SKM-1 treated with dmso at 0.1 percent for 144 hours (cell line): ENCODE data around the gene SLC35D1.
"Not testable (repeated sequence)": the region's sequence is repeated elsewhere in the genome, so short reads cannot be mapped to it uniquely, and the experiment has no call there.

Source experiments
- DNase-seq: peaks from one replicate; lab custom pipeline; 2025; ENCODE audit not compliant: unreplicated experiment; lab: John Stamatoyannopoulos, UW

Gene SLC35D1

DNA sequence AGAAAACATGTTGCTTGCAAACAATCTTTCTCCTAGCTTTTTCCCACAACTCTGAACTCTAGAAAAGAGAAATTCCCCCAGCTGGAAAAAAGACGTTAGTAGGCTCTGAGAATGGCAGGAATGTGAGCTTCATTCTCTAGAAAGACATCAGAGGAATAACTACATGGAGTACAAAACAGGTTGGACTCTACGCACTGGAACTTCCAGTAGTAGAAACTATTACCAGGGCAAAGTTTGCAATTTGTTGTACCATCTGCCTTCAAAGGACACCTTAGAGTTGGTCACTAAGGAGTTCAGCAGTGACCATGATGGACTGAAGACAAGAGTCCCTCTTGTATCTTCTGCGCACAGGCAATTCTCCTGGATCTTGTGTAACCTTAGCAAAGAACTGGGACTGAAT, 60.9 kb downstream of the SLC35D1 start:
- DNase-seq: no peak

DNA sequence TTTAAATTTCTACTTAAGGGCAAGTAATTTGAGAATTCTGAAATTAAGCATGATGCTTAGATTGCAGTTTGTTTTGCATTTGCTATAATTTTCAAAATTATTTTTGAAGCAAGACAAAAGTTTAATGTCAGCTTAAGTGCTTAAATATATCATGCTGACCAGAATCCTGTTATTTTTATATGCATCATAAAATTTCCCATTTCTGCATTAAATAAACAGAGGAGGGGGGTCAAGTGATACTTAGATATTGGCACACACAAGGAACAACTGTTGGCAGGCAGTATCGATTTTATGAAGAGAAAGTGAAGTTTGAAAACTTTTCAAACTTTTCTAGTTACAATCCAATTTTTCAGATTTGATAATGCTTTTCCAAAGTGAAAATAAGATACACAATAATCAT, 68.1 kb downstream of the SLC35D1 start:
- DNase-seq: no peak

DNA sequence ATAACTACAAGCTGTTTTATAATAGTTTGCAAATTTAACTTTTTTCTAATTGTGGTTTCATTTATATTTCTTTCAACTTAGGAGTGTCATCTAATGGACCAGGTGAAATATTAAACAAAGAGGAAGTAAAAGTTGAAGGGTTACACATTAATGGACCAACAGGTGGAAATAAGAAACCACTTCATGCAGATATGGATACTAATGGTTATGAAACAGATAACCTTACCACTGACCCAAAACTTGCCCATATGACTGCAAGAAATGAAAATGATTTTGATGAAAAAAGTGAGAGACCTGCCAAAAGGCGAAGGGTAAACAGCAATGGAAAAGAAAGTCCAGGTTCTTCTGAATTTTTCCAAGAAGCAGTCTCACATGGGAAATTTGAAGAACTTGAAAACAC, 69.5 kb downstream of the SLC35D1 start:
- no peak for DNase-seq

DNA sequence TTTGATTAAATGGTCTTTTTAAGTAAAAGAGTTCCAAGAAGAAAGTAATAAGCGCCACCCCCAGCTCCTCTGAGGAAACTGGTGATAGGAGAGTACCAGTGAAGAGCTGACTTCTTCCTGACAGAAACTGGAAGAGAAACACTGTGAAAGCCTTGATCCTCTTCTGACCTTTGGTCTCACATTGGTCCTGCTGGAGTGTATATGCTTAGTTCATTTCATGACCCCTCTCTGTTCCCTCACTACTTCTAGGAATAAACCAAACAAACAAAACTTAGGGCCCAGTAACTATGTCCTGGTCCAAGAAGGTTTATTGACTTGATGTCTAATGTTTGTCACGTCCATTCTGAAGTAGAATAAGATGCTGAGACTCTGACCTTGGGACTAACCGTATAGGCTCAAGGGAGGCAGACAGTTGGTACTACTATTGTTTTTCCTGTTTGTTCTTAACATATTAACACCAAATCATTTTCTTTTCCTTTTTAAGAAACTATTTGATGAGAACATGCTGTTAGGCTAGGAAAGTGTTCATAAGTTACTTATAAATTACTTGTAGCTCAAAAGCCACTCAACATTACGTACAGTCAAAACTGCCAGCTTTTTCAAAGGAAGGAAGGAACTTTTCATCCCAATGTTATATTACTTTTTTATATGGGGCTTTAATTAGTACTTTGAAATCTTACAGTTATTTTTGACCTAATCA, 71.2 kb downstream of the SLC35D1 start:
- no peak for DNase-seq

DNA sequence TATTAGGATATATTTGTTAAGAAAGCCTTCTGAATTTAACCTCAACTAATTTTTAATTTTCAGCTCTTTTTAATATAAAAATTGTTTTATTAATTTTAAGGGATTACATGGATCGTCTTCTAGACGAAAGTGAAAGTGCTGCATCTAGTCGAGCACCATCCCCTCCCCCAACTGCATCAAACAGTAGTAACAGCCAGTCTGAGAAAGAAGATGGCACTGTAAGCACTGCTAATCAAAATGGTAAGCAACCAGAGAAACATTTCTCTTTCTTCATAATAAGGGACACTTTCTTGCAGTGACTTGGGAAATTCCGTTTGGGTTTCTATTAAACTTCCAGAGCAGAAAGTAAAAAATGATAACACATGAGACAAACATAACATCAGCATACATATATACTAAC, 72.3 kb downstream of the SLC35D1 start:
- DNase-seq: no peak

DNA sequence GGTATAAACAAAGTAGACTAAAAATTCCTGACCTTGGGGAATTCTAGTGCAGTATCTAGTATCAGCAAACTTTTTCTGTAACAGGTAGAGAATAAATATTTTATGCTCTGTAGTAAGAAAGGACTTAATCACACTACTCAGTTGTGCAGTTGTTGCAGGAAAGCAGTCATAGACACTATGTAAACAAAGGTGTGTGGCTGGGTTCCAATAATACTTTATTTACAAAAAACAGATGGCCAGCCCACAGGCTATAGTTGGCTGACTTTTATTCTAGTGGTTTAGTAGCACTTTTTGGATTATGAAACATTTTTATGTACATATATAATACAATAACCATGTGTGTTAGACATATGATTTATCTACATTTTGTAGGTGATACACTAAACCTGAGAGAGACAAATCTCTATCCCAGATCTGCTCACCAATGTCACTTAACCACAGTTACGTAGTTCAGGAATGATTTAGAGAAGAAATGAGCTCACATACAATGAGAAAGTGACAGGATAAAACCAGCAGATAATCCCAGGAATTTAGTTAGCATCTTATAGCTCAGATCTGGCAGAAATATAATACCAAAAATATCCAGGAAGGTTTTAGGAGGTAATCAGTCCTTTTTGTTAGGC, 73.1 kb downstream of the SLC35D1 start:
- no peak for DNase-seq

DNA sequence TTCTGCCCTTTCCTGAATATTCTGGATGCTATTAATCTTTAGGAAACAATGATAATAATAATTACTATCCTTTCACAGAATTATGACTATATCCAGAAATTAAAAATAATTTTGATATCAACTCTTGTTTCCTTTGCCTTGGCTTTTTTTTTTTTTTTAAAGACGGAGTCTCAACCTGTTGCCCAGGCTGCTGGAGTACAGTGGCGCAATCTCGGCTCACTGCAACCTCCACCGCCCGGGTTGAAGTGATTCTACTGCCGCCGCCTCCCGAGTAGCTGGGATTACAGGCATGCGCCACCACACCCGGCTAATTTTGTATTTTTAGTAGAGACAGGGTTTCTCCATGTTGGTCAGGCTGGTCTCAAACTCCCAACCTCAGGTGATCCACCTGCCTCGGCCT, 74.3 kb downstream of the SLC35D1 start:
- not testable (repeated sequence) for DNase-seq

DNA sequence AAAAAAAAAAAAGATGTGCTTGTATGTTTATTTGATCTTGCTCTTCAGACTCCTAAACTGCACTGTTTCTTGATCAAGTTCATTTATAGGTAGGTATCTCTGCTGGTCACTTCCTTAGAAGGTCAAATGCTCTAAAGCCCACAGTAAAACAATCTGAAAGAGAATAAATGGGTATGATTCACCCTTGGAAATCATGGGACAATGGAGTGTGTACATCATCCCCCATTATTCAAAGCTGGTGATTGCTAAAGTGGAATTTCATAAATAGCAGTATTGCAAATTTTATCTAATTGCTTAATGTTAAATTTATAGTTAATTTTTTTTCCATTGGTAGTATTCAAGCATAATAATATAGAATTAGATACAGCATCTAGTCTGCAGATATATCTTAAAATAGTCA, 75.7 kb downstream of the SLC35D1 start:
- no peak for DNase-seq

DNA sequence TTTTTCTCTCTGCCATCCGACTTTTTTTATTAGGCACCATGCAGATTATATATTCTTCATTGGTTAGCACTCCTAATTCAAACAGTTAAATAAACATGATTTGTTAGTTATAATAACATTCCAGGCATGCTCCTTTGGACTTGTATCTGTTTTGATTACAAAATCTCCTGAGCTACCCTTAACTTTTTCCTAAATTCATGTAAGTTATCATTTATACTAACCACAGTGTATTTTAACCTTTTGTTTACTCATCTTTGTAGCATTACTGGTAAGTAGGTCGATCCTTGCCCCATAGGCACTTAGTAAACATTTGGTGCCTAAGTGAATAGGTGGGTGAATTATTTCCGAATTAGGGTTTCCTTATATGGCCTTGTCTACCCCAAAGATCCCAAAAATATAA, 85.4 kb downstream of the SLC35D1 start:
- no peak for DNase-seq

DNA sequence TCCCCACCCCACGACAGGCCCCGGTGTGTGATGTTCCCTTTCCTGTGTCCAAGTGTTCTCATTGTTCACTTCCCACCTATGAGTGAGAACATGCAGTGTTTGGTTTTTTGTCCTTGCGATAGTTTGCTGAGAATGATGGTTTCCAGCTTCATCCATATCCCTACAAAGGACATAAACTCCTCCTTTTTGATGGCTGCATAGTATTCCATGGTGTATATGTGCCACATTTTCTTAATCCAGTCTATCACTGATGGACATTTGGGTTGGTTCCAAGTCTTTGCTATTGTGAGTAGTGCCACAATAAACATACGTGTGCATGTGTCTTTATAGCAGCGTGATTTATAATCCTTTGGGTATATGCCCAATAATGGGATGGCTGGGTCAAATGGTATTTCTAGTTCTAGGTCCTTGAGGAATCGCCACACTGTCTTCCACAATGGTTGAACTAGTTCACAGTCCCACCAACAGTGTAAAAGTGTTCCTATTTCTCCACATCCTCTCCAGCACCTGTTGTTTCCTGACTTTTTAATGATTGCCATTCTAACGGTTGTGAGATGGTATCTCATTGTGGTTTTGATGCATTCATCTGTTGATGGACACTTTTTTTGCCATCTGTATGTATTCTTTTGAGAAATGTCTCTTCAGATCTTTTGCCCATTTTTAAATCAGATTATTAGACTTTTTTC, 87.6 kb downstream of the SLC35D1 start:
- DNase-seq: not testable (repeated sequence)

DNA sequence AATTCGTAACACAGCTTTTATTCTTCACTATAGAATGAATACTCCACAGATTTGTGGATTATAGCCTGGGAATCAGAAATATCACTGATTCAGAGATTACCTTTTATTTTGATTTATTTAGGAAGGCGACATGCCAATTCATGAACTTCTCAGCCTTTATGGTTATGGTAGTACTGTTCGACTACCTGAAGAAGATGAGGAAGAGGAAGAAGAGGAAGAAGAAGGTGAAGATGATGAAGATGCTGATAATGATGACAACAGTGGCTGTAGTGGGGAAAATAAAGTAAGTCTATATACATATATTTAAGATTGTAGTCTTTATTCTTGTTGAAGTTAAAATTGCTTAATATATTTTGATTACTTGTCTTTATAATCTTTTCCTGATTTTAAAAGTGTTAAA, 96.0 kb downstream of the SLC35D1 start:
- DNase-seq: no peak

DNA sequence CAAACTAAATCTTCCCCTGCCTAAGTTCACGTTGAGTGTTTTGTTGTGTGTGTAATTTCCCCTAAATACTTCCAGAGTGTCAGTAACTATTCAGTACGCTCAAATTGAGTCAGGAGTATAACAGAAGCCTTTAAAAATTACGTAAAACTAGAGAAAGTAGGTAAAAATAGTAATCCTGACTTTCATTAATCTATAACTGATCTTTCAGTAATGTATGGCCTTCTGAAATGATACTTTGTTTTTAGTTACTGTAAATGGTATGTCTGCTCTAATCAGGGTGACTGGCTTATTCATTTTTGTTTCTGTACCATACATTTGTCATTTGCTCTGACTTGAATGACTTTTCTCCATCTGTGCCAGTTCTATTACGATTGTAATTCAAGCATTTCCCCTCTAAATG, 99.7 kb downstream of the SLC35D1 start:
- DNase-seq: no peak

DNA sequence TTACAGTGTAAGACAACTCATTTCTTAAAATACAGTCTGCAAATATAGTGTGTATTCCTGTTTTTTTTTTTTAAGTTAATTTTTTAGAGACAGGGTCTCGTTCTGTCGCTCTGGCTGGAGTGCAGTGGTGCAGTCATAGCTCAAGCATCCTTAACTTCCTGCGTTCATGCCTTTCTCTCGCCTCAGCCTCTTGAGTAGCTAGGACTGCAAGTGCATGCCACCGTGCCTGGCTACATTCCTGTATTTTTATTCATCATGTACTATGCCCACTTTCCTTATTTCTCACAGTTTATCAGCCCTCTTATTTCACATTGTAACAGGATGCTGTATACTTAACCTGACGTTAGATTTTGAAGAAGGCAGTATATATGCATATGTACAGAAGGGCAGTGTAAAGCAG, 102.4 kb downstream of the SLC35D1 start:
- no peak for DNase-seq
